CD4-positive, alpha-beta T cell treated with Interleukin-10 for 1 hour (primary cell): ENCODE results near the gene HBB.

Experiments
- DNase-seq: peaks from one replicate; pipeline ENCODE4 v3.0.0-alpha.2; 2020

HBB gene

GRCh38 chr11:5246772-5247471 lies 20.1 kb upstream of the HBB start:
- no peak for DNase-seq

- no peak for DNase-seq
Measured at GRCh38 chr11:5245155-5245554, 18.3 kb upstream of the HBB start.

GRCh38 chr11:5243816-5244180 lies 16.9 kb upstream of the HBB start:
- no peak for DNase-seq

GRCh38 chr11:5242933-5243815 lies 16.3 kb upstream of the HBB start:
- DNase-seq: no peak

GRCh38 chr11:5242208-5242607 lies 15.3 kb upstream of the HBB start:
- DNase-seq: no peak

- DNase-seq: no peak
Measured at GRCh38 chr11:5241458-5241857, 14.6 kb upstream of the HBB start.

GRCh38 chr11:5240458-5240857 lies 13.6 kb upstream of the HBB start:
- no peak for DNase-seq

- DNase-seq: no peak
Measured at GRCh38 chr11:5240056-5240455, 13.2 kb upstream of the HBB start.

GRCh38 chr11:5239046-5239445 lies 12.2 kb upstream of the HBB start:
- DNase-seq: no peak

GRCh38 chr11:5238486-5238885 lies 11.6 kb upstream of the HBB start:
- DNase-seq: no peak

GRCh38 chr11:5237420-5237819 lies 10.5 kb upstream of the HBB start:
- DNase-seq: no peak

- DNase-seq: no peak
Measured at GRCh38 chr11:5235364-5236095, 8.7 kb upstream of the HBB start.

GRCh38 chr11:5234381-5234834 lies 7.5 kb upstream of the HBB start, which contains the start of gene HBD:
TSS of gene HBD (minus strand) at chr11:5234483. CDS start at chr11:5234433, 50 bp downstream.
- DNase-seq: no peak

- no peak for DNase-seq
Measured at GRCh38 chr11:5233307-5233706, 6.4 kb upstream of the HBB start.

- DNase-seq: no peak
Measured at GRCh38 chr11:5232821-5233220, 6.0 kb upstream of the HBB start.

- DNase-seq: no peak
Measured at GRCh38 chr11:5232176-5232575, 5.3 kb upstream of the HBB start.

GRCh38 chr11:5231111-5231510 lies 4.2 kb upstream of the HBB start:
- no peak for DNase-seq

GRCh38 chr11:5230266-5230665 lies 3.4 kb upstream of the HBB start:
- no peak for DNase-seq

GRCh38 chr11:5229796-5230195 lies 2.9 kb upstream of the HBB start:
- DNase-seq: no peak

GRCh38 chr11:5229356-5229755 lies 2.5 kb upstream of the HBB start:
- no peak for DNase-seq

GRCh38 chr11:5228124-5228523 lies 1.3 kb upstream of the HBB start:
- no peak for DNase-seq

- no peak for DNase-seq
Measured at GRCh38 chr11:5227681-5228080, 810 bp upstream of the HBB start.

GRCh38 chr11:5225480-5225871 lies 1.4 kb downstream of the HBB start:
- DNase-seq: no peak
